Suprapubic skin (tissue), 4 donors: ENCODE results near the gene FAM187B.

Experiments
- CTCF ChIP-seq, 2 donors: fragments of 200-600 bp in 1 of 2; fragments of 450-650 bp in 1 of 2; sonication (generic) in 1 of 2; IDR thresholded peaks; one replicate each; pipeline ENCODE4 v1.5.1; 2016 to 2019; ENCODE audit warnings: antibody characterized with exemption in 2 of 2, mild to moderate bottlenecking in 1 of 2, moderate library complexity in 1 of 2
- EP300 ChIP-seq: sonication (generic); formaldehyde crosslinking; IDR thresholded peaks from one replicate; pipeline ENCODE4 v1.6.1; 2017; ENCODE audit warnings: antibody characterized with exemption
- POLR2A ChIP-seq, 2 donors: fragments of 450-650 bp; IDR thresholded peaks; one replicate each; pipeline ENCODE4 v1.6.1; 2017; ENCODE audit warnings: antibody characterized with exemption in 2 of 2, mild to moderate bottlenecking in 2 of 2, moderate library complexity in 2 of 2
- POLR2AphosphoS5 ChIP-seq, 3 donors: sonication (generic); formaldehyde crosslinking; IDR thresholded peaks; one replicate each; pipeline ENCODE4 v1.6.1; 2017; ENCODE audit warnings: antibody characterized with exemption in 3 of 3

DNA sequence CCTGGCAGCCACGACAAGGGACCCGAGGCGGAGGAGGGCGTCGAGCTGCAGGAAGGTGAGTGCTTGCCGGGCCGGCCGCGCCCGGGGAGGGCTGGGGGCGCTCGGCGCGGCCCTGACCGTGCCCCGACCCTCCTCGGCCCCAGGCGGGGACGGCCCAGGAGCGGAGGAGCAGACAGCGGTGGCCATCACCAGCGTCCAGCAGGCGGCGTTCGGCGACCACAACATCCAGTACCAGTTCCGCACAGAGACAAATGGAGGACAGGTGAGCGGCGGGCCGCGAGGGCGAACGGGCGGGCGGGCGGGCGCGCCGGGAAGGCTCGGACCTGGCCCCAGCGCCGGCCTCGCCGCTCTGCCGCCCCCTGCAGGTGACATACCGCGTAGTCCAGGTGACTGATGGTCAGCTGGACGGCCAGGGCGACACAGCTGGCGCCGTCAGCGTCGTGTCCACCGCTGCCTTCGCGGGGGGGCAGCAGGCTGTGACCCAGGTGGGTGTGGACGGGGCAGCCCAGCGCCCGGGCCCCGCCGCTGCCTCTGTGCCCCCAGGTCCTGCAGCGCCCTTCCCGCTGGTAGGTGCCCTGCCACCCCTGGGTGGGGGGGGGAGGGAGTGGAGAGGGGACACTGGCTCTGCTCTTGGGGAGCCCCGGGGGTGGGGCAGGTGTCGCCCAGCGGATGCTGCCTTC, 41.0 kb upstream of the FAM187B start:
- TF ChIP-seq CTCF (IDR thresholded peaks at IDR 0.05) (peak; percentile 42 to 90), EP300 (no peak), POLR2AphosphoS5 (IDR thresholded peaks at IDR 0.05) (no peak), POLR2A (IDR thresholded peaks at IDR 0.05) (no peak)
